ENCODE data around the gene GLTP.

DNA sequence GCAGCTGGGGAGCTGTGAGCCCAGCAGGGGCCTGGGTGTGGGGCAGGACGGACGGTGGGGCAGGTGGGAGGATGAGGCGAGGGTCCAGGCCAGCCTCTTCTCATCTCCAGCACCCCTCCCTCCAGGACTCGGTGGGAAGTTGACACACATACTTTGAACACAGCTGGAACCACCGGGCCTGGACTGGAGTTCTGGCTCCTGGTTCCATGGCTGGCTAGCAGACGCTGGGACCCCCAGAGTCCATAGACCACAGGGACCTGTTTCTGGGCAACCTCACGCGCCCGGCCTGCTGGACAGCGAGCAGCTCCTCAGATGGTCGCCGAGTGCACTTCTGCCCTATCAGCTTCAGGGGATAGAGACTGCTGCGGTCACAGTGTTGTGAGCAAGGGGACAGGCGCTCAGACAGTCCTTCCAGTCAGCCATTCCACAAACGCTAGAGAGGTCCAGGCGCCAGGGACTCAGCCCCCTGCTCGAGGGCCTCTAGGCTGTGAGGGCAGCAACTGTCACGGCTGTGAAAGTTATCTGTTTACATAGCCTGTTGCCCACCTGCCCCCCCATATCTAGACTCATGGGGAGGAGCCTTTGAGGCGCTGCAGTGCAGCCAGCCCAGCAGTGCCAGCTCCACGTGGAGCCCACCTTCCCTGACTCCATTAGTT lies 45.0 kb upstream of the GLTP start:
- TF ChIP-seq CTCF (conservative IDR thresholded peaks at IDR 0.05 in 1 of 2, IDR thresholded peaks at IDR 0.05 in 1 of 2; ENCODE audit: low read depth in 1 of 2, low read length in 2 of 2) (no peak), EZH2 (IDR thresholded peaks at IDR 0.05; ENCODE audit: low read length, missing control alignments) (no peak)
